Testis (tissue), 3 donors: ENCODE results near the gene SSC4D. TPM values are rescaled to one million over a fixed set of nuclear protein-coding genes. Genes with fewer than 3 reads are reported as not detected.
A peak's percentile ranks its signal among the peaks of the same experiment; 100 is the strongest.

Experiments used
- DNase-seq: peaks from one replicate; pipeline ENCODE4 v3.0.0-alpha.2; 2019
- H3K27ac ChIP-seq, 2 donors: fragments of 200-600 bp; sonication (generic); one replicate each; pipeline ENCODE4 v1.5.1; 2019
- H3K27me3 ChIP-seq: fragments of 200-600 bp; sonication (generic); one replicate; pipeline ENCODE4 v1.5.1; 2019
- H3K36me3 ChIP-seq: fragments of 200-600 bp; sonication (generic); one replicate; pipeline ENCODE4 v1.5.1; 2017; ENCODE audit warnings: low read depth; ENCODE audit errors: missing control alignments
- H3K4me1 ChIP-seq: fragments of 200-600 bp; sonication (generic); one replicate; pipeline ENCODE4 v1.5.1; 2019
- H3K4me3 ChIP-seq, 2 donors: fragments of 200-600 bp; sonication (generic); one replicate each; pipeline ENCODE4 v1.5.1; 2017 to 2019
- H3K9me3 ChIP-seq: fragments of 200-600 bp; sonication (generic); one replicate; pipeline ENCODE4 v1.5.1; 2017
- CTCF ChIP-seq, 3 experiments: fragments of 450-650 bp in 2 of 3; fragments of 200-600 bp in 1 of 3; sonication (generic) in 1 of 3; IDR thresholded peaks; one replicate each; pipeline ENCODE4 v1.5.1; 2016 to 2019; ENCODE audit warnings: antibody characterized with exemption in 3 of 3, mild to moderate bottlenecking in 2 of 3, moderate library complexity in 1 of 3
- POLR2A ChIP-seq: fragments of 450-650 bp; IDR thresholded peaks from one replicate; pipeline ENCODE4 v1.6.1; 2017; ENCODE audit warnings: antibody characterized with exemption, mild to moderate bottlenecking, moderate library complexity
- WGBS, 2 donors: methylation state at CpG; one replicate each; pipeline ENCODE4 v1.1.5; 2018; 5-methylcytosine and 5-hydroxymethylcytosine counted together
- intact Hi-C: fragments of 100-400 bp; cut with DNase I; formaldehyde crosslinking; loops from one replicate; pipeline ENCODE4 v1.15.1; 2023; ENCODE audit warnings: low total_unique reads
- polyA plus RNA-seq: library from polyadenylated mRNA; stranded (reverse); fragments of 350-450 nt; fragmentation: Illumina TruSeq; extraction: RNeasy Lipid Tissue Mini Kit (QIAGEN cat#74804); gene quantifications from one replicate; pipeline ENCODE4 v1.2.3, GENCODE V29; 2014; ENCODE audit warnings: low read depth, low replicate concordance; ENCODE audit not compliant: insufficient read depth
- total RNA-seq, 2 donors: library from RNA; depleted of rRNA; stranded (reverse); fragments of >200 nt; gene quantifications; one replicate each; pipeline ENCODE4 v1.2.3, GENCODE V29; 2016

SSC4D gene
- total and polyA plus RNA-seq, 3 donors from 2014 or later, result 1.8 to 2.8 (median 2.3) TPM

GRCh38 chr7:76377186-76377918, 32.1 kb downstream of the SSC4D start:
- no peak for TF ChIP-seq CTCF (IDR thresholded peaks at IDR 0.05)
- TF ChIP-seq POLR2A, result no peak
- Histone ChIP-seq H3K9me3 (no peaks in the 10 kb centered on the region), H3K27ac (peak overlapping the region in 1 of 2 donors; percentile 91), H3K27me3 (no peaks in the 10 kb centered on the region), H3K4me3 (no peak overlapping the region), H3K36me3 (no peaks in the 10 kb centered on the region), H3K4me1 (peaks cover 30% of the 10 kb centered on the region)
- DNase-seq, result peak; percentile 73
- intact Hi-C loops, result no loop called here
- 36 to 52% methylated on average over 9 of the region's 9 CpGs for WGBS, 2 donors

GRCh38 chr7:76375251-76375650, 34.2 kb downstream of the SSC4D start:
- intact Hi-C loops, result no loop called here
- 71 to 77% methylated on average over 9 of the region's 9 CpGs for WGBS, 2 donors
- Histone ChIP-seq H3K27ac (no peak overlapping the region), H3K4me3 (no peak overlapping the region), H3K4me1 (peaks cover 26% of the 10 kb centered on the region), H3K27me3 (no peaks in the 10 kb centered on the region), H3K36me3 (no peaks in the 10 kb centered on the region), H3K9me3 (no peaks in the 10 kb centered on the region)
- TF ChIP-seq POLR2A (no peak), CTCF (IDR thresholded peaks at IDR 0.05) (no peak)
- no peak for DNase-seq

GRCh38 chr7:76372984-76373833, 36.3 kb downstream of the SSC4D start:
- peak; percentile 71 for DNase-seq
- no peaks in the 10 kb centered on the region for H3K27me3 ChIP-seq
- H3K4me1 ChIP-seq, result peaks cover 17% of the 10 kb centered on the region
- WGBS, 2 donors, result 46 to 57% methylated on average over 9 of the region's 9 CpGs
- intact Hi-C loops, result no loop called here
- peak overlapping the region in 1 of 2 donors; percentile 63 for H3K27ac ChIP-seq
- H3K9me3 ChIP-seq, result no peaks in the 10 kb centered on the region
- no peaks in the 10 kb centered on the region for H3K36me3 ChIP-seq
- no peak overlapping the region for H3K4me3 ChIP-seq
- TF ChIP-seq CTCF (IDR thresholded peaks at IDR 0.05) (no peak), POLR2A (no peak)

GRCh38 chr7:76371396-76371795, 38.1 kb downstream of the SSC4D start:
- Histone ChIP-seq H3K9me3 (no peaks in the 10 kb centered on the region), H3K27me3 (no peaks in the 10 kb centered on the region), H3K36me3 (no peaks in the 10 kb centered on the region), H3K4me1 (peaks cover 9% of the 10 kb centered on the region), H3K4me3 (no peak overlapping the region), H3K27ac (no peak overlapping the region)
- no peak for DNase-seq
- TF ChIP-seq CTCF (IDR thresholded peaks at IDR 0.05) (no peak), POLR2A (no peak)
- intact Hi-C loops, result no loop called here
- 93 to 96% methylated on average over 3 of the region's 3 CpGs for WGBS, 2 donors
